Heart left ventricle (tissue), 13 donors: ENCODE data around the gene XRCC6.

Experiments
- POLR2A ChIP-seq, 2 donors: fragments of 450-650 bp; IDR thresholded peaks; one replicate each; pipeline ENCODE4 v1.6.1; 2017; ENCODE audit warnings: antibody characterized with exemption in 2 of 2, mild to moderate bottlenecking in 2 of 2, moderate library complexity in 2 of 2
- TF ChIP-seq, protein P1 (sequence below), 12 donors: fragments of 200-600 bp; sonication (generic) in 4 of 12; IDR thresholded peaks; one replicate each; pipeline versions ENCODE4 v1.5.0 to v1.8.0; 2018 to 2022; ENCODE audit warnings: antibody characterized with exemption in 12 of 12, mild to moderate bottlenecking in 5 of 12
- donor health status: ischemic (EF 13 %, LVEDD 7.1; RV severe dilation, severe dysfunction).
- donor health status: DM: no; HTN: yes; CAD: no.
- donor health status: DM: no; HTN: no; CAD: no.
- donor health status: ischemic (EF 25% LVEDD 6.9; RV normal size, moderate dysfunction).
- donor health status: ischemic (EF 25% LVEDD 5.7; RV mildly dilated, moderate dysfunction).
- donor health status: ischemic (EF 35%, LVEDD 5.7; RV mildly dilated, moderate dysfunction).
- donor health status: nonischemic (EF 11% LVEDD 7.7; RV severe dilation, severe dysfunction).
- donor health status: DM: yes; HTN: yes; CAD: no.
- donor health status: PGD.
- donor health status: ischemic (EF 29% LVEDD 5.4; RV normal size, mild dysfunction).
- donor health status: nonischemic (EF 23%, LVEDD 6.1; RV moderate dilation, normal function).

- TF ChIP-seq POLR2A (IDR thresholded peaks at IDR 0.05) = no peak
- TF ChIP-seq, protein P1, sequence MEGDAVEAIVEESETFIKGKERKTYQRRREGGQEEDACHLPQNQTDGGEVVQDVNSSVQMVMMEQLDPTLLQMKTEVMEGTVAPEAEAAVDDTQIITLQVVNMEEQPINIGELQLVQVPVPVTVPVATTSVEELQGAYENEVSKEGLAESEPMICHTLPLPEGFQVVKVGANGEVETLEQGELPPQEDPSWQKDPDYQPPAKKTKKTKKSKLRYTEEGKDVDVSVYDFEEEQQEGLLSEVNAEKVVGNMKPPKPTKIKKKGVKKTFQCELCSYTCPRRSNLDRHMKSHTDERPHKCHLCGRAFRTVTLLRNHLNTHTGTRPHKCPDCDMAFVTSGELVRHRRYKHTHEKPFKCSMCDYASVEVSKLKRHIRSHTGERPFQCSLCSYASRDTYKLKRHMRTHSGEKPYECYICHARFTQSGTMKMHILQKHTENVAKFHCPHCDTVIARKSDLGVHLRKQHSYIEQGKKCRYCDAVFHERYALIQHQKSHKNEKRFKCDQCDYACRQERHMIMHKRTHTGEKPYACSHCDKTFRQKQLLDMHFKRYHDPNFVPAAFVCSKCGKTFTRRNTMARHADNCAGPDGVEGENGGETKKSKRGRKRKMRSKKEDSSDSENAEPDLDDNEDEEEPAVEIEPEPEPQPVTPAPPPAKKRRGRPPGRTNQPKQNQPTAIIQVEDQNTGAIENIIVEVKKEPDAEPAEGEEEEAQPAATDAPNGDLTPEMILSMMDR (IDR thresholded peaks at IDR 0.05) = no peak
Observed at GRCh38 chr22:41603873-41604332, 17.2 kb upstream of the XRCC6 start.
